Upper lobe of left lung (tissue), 6 donors: ENCODE measurements around the gene CLASP1. TPM values are rescaled to one million over a fixed set of nuclear protein-coding genes. Genes with fewer than 3 reads are reported as not detected.
"Not testable (repeated sequence)": the region's sequence is repeated elsewhere in the genome, so short reads cannot be mapped to it uniquely, and the experiment has no call there.

Source experiments
- ATAC-seq, 2 donors: fragments of 200-7000 bp; cut with Tn5 transposase; one replicate each; pipeline ENCODE4 v1.9.1; 2022; ENCODE audit warnings: mild to moderate bottlenecking in 2 of 2, moderate library complexity in 2 of 2; ENCODE audit not compliant: low FRiP score in 2 of 2
- DNase-seq, 2 donors: peaks; one replicate each; pipeline ENCODE4 v3.0.0-alpha.2; 2019 to 2020
- H3K27ac ChIP-seq, 4 donors: fragments of 200-600 bp; sonication (generic); one replicate each; pipeline ENCODE4 v1.5.1; 2016 to 2019
- H3K27me3 ChIP-seq, 4 donors: fragments of 200-600 bp; sonication (generic); one replicate each; pipeline ENCODE4 v1.5.1; 2017 to 2019
- H3K36me3 ChIP-seq, 4 donors: fragments of 200-600 bp; sonication (generic); one replicate each; pipeline ENCODE4 v1.5.1; 2016 to 2019
- H3K4me1 ChIP-seq, 4 donors: fragments of 200-600 bp; sonication (generic); one replicate each; pipeline ENCODE4 v1.5.1; 2018 to 2019
- H3K4me3 ChIP-seq, 4 donors: fragments of 200-600 bp; sonication (generic); one replicate each; pipeline ENCODE4 v1.5.1; 2017 to 2019; ENCODE audit warnings: mild to moderate bottlenecking in 2 of 4, moderate library complexity in 1 of 4
- H3K9me3 ChIP-seq, 4 donors: fragments of 200-600 bp; sonication (generic); one replicate each; pipeline ENCODE4 v1.5.1; 2018 to 2019
- CTCF ChIP-seq, 6 experiments: fragments of 450-650 bp in 4 of 6; fragments of 200-600 bp in 2 of 6; sonication (generic) in 2 of 6; IDR thresholded peaks; one replicate each; pipeline ENCODE4 v1.5.1; 2016 to 2019; ENCODE audit warnings: antibody characterized with exemption in 6 of 6
- EP300 ChIP-seq, 4 donors: sonication (generic); formaldehyde crosslinking; IDR thresholded peaks; one replicate each; pipeline ENCODE4 v1.5.1; 2017; ENCODE audit warnings: antibody characterized with exemption in 4 of 4, control low read depth in 2 of 4
- POLR2A ChIP-seq, 4 donors: fragments of 450-650 bp; IDR thresholded peaks; one replicate each; pipeline ENCODE4 v1.5.1; 2016 to 2017; ENCODE audit warnings: antibody characterized with exemption in 4 of 4, mild to moderate bottlenecking in 2 of 4
- POLR2AphosphoS5 ChIP-seq, 2 donors: sonication (generic); formaldehyde crosslinking; IDR thresholded peaks; one replicate each; pipeline ENCODE4 v1.5.1; 2017; ENCODE audit warnings: antibody characterized with exemption in 2 of 2
- WGBS, 2 donors: methylation state at CpG; one replicate each; pipeline ENCODE4 v1.1.5; 2017 to 2018; 5-methylcytosine and 5-hydroxymethylcytosine counted together
- total RNA-seq, 6 donors: library from RNA; depleted of rRNA in 4 of 6; stranded (reverse); fragments of >200 nt in 4 of 6; gene quantifications; one replicate each; pipeline versions ENCODE4 v1.1.0 to v1.2.1, GENCODE V29; 2016 to 2021
- donor health status: DM: no; HTN: no; CAD: no; lungs with moderate emphysema.
- donor health status: DM: no; HTN: yes; CAD: no; lungs with severe emphysema.

Gene CLASP1
- total RNA-seq, 6 donors from 2014 or later: 36.3 to 95.3 (median 46.8) TPM

GRCh38 chr2:121659933-121660332 is 10.7 kb upstream of the CLASP1 start:
- no peak for TF ChIP-seq POLR2A (IDR thresholded peaks at IDR 0.05)
- no peak for TF ChIP-seq CTCF (IDR thresholded peaks at IDR 0.05)
- TF ChIP-seq EP300 (IDR thresholded peaks at IDR 0.05): no peak
- TF ChIP-seq POLR2AphosphoS5 (IDR thresholded peaks at IDR 0.05): no peak
- Histone ChIP-seq H3K36me3 (no peaks in the 10 kb centered on the region), H3K27ac (no peak overlapping the region), H3K9me3 (no peaks in the 10 kb centered on the region), H3K27me3 (no peaks in the 10 kb centered on the region), H3K4me3 (no peak overlapping the region), H3K4me1 (no peaks in the 10 kb centered on the region)
- 95% methylated on average over 6 of the region's 6 CpGs for WGBS, 2 donors
- DNase-seq: no peak
- no peak for ATAC-seq

- not testable (repeated sequence) for H3K36me3 ChIP-seq, DNase-seq, H3K27ac ChIP-seq, ATAC-seq, H3K27me3 ChIP-seq, H3K9me3 ChIP-seq, H3K4me3 ChIP-seq, H3K4me1 ChIP-seq
- WGBS, 2 donors: 83 to 93% methylated on average over 1 of the region's 1 CpG
Observed at GRCh38 chr2:121658393-121658792, 9.1 kb upstream of the CLASP1 start.

GRCh38 chr2:121653035-121653434 is 3.8 kb upstream of the CLASP1 start:
- Histone ChIP-seq H3K36me3 (peaks cover 0 to 4% (median 0%) of the 10 kb centered on the region in 4 donors), H3K9me3 (no peaks in the 10 kb centered on the region), H3K4me1 (peaks cover 17 to 20% (median 19%) of the 10 kb centered on the region in 4 donors), H3K27me3 (peaks cover 0 to 2% (median 0%) of the 10 kb centered on the region in 4 donors), H3K4me3 (no peak overlapping the region), H3K27ac (no peak overlapping the region)
- no peak for ATAC-seq
- no peak for DNase-seq
- 94 to 100% methylated on average over 1 of the region's 1 CpG for WGBS, 2 donors
- TF ChIP-seq EP300 (IDR thresholded peaks at IDR 0.05): no peak
- no peak for TF ChIP-seq CTCF (IDR thresholded peaks at IDR 0.05)
- TF ChIP-seq POLR2AphosphoS5 (IDR thresholded peaks at IDR 0.05): no peak
- no peak for TF ChIP-seq POLR2A (IDR thresholded peaks at IDR 0.05)

GRCh38 chr2:121650315-121650930 is 1.2 kb upstream of the CLASP1 start:
- peak overlapping the region; percentile 95 to 97 (median 97) for H3K27ac ChIP-seq
- no peak for TF ChIP-seq POLR2A (IDR thresholded peaks at IDR 0.05)
- TF ChIP-seq POLR2AphosphoS5 (IDR thresholded peaks at IDR 0.05): no peak
- TF ChIP-seq CTCF (IDR thresholded peaks at IDR 0.05): no peak
- TF ChIP-seq EP300 (IDR thresholded peaks at IDR 0.05): no peak
- peaks cover 0 to 4% (median 0%) of the 10 kb centered on the region in 4 donors for H3K36me3 ChIP-seq
- ATAC-seq (no peak), DNase-seq (peak in 1 of 2 donors; percentile 72)
- H3K4me3 ChIP-seq: peak overlapping the region; percentile 68 to 92 (median 79)
- H3K4me1 ChIP-seq: peaks cover 25 to 41% (median 38%) of the 10 kb centered on the region in 4 donors
- H3K9me3 ChIP-seq: no peaks in the 10 kb centered on the region
- H3K27me3 ChIP-seq: peaks cover 0 to 2% (median 0%) of the 10 kb centered on the region in 4 donors
- WGBS, 2 donors: 1% methylated on average over 23 of the region's 23 CpGs

- 0% methylated on average over 36 to 45 of the region's 45 CpGs for WGBS, 2 donors
- DNase-seq (peak; percentile 97), ATAC-seq (peak; percentile 98 to 100)
- H3K36me3 ChIP-seq: peaks cover 0 to 4% (median 0%) of the 10 kb centered on the region in 4 donors
- H3K27me3 ChIP-seq: peaks cover 0 to 2% (median 0%) of the 10 kb centered on the region in 4 donors
- H3K9me3 ChIP-seq: no peaks in the 10 kb centered on the region
- peak overlapping the region; percentile 95 to 97 (median 97) for H3K27ac ChIP-seq
- H3K4me3 ChIP-seq: peak overlapping the region; percentile 68 to 92 (median 79)
- H3K4me1 ChIP-seq: peaks cover 27 to 44% (median 42%) of the 10 kb centered on the region in 4 donors
- TF ChIP-seq POLR2AphosphoS5 (IDR thresholded peaks at IDR 0.05) (peak; percentile 74 to 86), CTCF (IDR thresholded peaks at IDR 0.05) (peak in 1 of 6 experiments; percentile 18), POLR2A (IDR thresholded peaks at IDR 0.05) (peak; percentile 5 to 68 (median 48)), EP300 (IDR thresholded peaks at IDR 0.05) (peak in 1 of 4 donors; percentile 59)
Observed at GRCh38 chr2:121649596-121650314, 493 bp upstream of the CLASP1 start.
